Activated CD8-positive, alpha-beta memory T cell treated with anti-CD3 and anti-CD28 coated beads for 48 hours (primary cell): ENCODE results near the gene LMF2.
A peak's percentile ranks its signal among the peaks of the same experiment; 100 is the strongest.

Experiments used
- DNase-seq, 3 experiments: peaks; one replicate each; pipeline ENCODE4 v3.0.0-alpha.2; 2020; ENCODE audit warnings: low read depth in 2 of 3, low spot score in 2 of 3

LMF2 gene

DNA sequence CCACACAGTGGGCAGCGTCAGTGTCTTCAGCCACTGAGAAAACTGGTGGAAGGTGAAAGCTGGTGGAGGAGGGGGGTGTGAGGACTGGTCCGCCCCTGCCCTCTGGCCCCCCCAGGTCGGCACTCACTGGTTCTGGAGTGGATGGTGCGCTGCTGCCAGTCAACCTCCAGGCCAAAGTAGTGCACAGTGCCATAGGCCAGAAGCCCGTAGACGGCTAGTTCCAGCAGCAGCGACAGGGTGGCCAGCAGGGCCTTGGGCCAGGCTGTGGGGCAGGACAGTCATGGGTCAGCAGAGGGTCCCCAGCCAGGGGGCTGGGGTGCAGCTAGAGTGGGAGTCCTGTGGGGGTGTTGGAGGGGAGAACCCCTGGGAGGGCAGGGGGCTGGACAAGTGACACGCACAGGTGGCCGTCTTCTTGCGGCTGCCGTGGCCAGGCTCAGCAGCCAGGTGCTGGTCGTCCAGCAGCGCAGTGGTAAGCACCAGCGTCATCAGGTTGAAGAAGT is 2.2 kb downstream of the LMF2 start:
- DNase-seq, result no peak

DNA sequence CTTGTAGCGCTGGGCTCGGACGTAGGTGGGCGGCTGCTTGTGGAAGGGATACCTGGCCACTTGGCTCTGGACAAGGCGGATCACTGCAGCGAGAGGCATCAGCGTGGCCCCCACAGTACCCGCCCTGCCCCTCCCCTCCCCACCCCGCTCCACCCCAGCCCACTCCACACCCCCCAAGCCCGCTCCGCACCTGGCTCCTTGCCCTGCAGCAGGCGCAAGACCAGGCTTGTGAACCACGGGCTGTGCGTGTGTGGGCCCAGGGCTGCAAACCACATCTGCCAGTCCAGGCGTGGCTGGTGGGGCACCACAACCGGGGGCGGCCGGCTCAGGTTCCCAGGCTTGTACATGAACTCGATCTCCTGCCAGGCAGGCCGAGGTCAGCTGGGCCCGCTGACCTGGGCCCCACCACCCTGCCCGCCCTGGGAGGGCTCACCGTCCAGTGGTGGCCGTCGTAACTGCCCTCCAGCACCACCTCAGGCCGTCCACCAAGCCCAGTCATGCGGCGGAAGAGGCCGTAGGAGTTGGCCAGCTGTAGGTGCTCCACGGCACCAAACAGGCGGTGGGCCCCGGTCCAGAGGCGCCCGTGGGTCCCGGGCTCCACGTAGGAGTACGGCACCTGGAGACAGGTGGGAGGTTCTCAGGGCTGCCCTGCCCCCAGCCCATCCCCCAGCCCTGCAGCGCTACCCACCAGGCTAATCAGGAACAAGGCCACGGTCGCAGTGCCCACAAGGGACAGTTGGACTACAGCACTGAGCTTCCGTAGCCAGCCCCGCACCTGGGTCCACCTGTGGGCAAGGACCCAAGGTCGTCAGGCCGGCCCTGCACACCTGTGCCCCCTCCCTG is 2.9 kb downstream of the LMF2 start:
- DNase-seq, result no peak

GRCh38 chr22:50503475-50504145 is 3.9 kb downstream of the LMF2 start:
- DNase-seq, result no peak

- DNase-seq, result no peak
Observed at GRCh38 chr22:50502628-50503474, 4.7 kb downstream of the LMF2 start.

DNA sequence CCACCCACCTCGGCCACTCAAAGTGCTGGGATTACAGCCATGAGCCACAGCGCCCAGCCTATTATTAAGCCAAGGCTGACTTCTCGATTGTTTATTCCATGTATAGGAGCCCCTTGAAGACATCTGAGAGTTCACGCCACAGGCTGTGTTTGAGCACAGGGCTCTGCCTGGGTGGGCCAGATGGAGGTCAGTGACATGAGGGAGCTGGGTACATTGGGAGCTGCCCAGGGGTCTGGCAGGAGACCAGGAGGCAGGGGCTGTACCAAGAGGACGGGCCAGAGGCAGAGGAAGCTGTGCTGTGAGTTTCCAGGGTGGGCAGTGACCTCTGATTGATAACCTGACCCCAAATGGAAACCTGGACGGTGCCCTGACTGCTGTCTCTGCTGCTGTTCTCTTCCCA is 5.4 kb downstream of the LMF2 start:
- no peak for DNase-seq

DNA sequence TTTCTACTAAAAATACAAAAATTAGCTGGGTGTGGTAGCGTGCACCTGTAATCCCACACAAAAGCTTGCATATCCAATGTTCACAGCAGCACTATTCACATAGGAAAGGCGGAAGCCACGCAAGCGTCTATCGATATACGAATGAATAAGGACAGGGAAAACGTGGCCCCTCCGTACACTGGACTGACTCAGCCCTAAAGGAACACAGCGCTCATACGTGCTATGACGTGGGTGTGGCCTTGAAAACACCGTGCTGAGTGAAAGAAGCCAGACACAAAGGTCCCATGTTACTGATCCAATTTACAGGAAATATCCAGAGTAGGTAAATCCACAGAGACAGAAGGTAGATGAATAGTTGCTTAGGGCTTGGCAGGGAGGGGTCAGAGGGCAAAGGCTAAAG is 7.0 kb downstream of the LMF2 start:
- no peak for DNase-seq

GRCh38 chr22:50498322-50498890 is 9.1 kb downstream of the LMF2 start:
- peak in 1 of 3 experiments; percentile 41 for DNase-seq

- DNase-seq, result no peak
Observed at GRCh38 chr22:50497093-50497492, 10.4 kb downstream of the LMF2 start.

GRCh38 chr22:50490531-50491308 is 16.8 kb downstream of the LMF2 start:
- DNase-seq, result no peak

- no peak for DNase-seq
Observed at GRCh38 chr22:50489363-50490243, 17.9 kb downstream of the LMF2 start.

- DNase-seq, result no peak
Observed at GRCh38 chr22:50488886-50489285, 18.6 kb downstream of the LMF2 start.

DNA sequence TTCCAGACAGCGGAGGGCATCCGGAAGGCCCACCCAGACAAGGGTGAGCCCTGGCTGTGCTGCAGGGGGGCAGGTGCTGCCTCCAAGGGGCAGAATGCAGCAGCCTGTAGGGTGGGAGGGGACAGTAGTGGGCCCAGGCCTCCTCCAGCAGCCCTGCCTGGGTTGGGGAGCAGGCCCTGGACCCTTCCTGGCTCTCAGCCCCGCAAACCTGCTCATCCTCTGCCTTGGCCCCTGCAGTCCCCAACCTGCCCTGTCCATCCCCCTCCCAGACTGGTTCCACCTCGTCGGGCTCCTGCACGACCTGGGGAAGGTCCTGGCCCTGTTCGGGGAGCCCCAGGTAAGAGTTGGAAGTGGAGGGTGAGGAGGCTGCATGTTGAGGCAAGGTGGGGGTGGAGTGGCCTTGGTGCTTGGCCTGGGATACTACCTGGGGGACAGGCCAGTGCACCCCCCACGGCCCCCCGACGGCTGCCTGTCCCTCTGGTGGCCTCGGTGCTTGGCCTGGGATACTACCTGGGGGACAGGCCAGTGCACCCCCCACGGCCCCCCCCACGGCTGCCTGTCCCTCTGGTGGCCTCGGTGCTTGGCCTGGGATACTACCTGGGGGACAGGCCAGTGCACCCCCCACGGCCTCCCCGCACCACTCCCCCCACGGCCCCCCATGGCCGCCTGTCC is 19.4 kb downstream of the LMF2 start:
- DNase-seq, result no peak

DNA sequence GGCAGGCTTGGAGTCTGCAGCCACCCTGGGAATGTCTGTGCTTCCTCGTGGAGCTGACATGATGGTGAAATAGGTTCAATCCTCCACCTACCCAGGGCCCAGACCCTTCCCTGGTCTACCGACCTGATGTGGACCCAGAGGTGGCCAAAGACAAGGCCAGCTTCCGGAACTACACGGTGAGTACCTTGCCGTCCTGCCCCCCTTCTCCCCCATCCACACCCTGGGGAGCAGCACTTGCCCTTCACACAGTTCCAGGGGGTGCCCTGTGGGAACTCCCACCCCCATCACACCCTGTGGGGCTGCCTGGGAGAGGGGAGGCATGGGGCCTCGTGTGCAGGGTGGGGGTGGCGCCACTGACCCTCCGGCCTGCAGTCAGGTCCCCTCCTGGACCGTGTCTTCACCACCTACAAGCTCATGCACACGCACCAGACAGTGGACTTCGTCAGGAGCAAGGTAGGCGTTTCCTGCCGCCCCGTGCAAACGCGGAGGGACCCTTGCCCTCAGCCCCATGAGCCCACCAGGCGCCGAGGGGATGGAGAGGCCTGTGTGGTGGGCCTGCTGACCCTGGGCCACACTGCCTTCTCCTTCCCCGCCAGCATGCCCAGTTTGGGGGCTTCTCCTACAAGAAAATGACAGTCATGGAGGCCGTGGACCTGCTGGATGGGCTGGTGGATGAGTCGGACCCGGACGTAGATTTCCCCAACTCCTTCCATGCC is 20.1 kb downstream of the LMF2 start:
- no peak for DNase-seq

GRCh38 chr22:50486561-50487289 is 20.8 kb downstream of the LMF2 start, which contains the start of gene MIOX:
Gene MIOX (plus strand): TSS chr22:50486859. CDS start chr22:50486898, 39 bp downstream.
- no peak for DNase-seq

DNA sequence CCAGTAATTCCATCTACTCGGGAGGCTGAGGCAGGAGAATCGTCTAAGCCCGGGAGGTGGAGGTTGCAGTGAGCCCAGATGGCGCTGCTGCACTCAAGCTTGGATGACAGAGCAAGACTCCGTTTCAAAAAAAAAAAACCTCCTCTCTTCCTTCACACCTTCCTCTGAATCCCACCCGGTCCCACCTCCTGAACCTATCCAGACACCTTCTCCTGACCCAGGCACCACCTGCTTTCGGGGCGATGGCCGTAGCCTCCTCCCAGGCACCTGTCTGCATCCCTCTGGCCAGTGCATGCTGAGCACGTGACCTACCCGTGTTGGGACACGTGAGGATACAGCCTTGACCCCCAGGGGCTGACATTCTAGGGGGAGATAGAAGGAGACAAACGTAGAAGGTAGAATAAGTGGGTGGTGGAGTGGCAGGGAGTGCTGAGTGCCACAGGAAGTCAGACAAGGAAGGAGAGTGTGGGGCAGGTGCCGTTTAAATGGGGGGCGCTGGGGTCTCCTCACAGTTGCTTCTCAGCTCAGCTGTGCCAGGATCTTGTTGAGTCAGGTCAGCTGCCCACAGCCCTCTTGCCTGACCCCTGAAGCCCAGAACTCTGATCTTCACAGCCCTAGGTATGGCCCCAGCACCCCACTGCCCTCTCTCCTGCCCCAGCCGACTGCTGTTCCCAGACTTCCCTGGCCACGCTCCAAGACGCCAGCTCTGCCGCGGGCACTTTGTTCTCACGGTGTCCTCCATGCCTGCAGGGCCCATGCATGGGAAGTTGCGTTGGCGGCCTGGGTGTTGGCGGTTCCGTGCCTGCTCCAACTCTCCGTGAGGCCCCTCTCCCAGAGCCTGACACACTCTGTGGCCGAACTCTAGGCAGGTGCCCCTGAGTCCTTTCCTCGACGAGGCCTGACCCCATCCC is 22.0 kb downstream of the LMF2 start:
- no peak for DNase-seq
